ENCODE data around the gene NCS1.

NCS1 gene

GRCh38 chr9:130147910-130148309 is 24.3 kb upstream of the NCS1 start:
- DNase-seq (ENCODE audit: low spot score): no peak

DNA sequence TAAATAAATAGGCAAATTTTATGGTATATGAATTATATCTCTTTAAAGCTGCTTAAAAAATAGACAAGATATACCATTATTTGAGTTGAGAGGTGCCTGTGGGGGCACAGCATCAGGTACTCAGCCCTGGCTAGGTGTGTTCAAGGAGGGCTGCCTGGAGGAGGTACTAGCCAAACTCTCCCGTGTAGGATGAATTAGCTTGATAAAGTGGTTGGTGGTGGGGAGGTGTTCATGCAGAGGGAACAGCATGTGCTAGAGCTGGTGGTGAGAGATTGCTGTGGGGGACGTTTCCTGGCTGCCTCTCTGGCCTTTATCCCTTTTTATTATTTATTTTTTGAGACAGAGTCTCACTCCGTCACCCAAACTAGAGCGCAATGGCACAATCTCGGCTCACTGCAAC is 23.2 kb upstream of the NCS1 start:
- no peak for DNase-seq (ENCODE audit: low spot score)

GRCh38 chr9:130149654-130150286 is 22.4 kb upstream of the NCS1 start:
- no peak for DNase-seq (ENCODE audit: low spot score)

- DNase-seq (ENCODE audit: low spot score): peak; percentile 51
Observed at GRCh38 chr9:130150779-130151382, 21.3 kb upstream of the NCS1 start.

DNA sequence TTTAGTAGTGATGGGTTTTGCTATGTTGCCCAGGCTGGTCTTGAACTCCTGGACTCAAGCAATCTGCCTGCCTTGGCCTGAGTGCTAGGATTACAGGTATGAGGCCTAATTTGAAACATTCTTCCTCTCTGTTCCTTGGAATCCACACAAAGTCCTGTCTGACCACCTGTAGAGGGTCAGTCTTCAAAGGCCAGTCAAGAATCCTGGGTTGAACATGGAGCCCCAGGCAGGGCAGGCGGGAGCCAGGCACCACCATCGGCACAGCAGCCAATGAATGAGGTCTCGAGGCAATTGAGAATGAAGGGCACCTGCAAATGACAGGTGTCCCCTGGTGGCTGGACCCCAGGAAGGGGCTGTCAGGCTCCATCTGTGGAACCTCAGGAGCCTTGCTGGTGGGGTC is 17.4 kb upstream of the NCS1 start:
- no peak for DNase-seq (ENCODE audit: low spot score)

DNA sequence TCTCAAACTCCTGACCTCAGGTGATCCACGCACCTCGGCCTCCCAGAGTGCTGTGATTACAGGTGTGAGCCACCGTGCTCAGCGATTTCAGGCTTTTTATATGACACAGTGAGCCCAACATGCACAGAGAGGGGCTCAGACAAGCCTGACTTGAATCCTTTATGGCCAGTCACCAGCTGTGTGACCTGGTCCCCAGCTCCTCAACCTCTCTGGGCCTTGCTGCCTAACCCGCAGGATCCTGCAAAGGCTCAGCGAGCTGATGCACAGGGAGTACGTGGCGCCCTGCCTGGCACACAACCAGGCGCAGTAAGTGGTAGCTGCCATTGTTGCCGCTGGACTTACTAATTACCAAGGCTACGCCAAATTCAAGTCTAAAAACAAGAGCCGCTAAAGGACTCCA is 16.6 kb upstream of the NCS1 start:
- DNase-seq (ENCODE audit: low spot score): no peak

DNA sequence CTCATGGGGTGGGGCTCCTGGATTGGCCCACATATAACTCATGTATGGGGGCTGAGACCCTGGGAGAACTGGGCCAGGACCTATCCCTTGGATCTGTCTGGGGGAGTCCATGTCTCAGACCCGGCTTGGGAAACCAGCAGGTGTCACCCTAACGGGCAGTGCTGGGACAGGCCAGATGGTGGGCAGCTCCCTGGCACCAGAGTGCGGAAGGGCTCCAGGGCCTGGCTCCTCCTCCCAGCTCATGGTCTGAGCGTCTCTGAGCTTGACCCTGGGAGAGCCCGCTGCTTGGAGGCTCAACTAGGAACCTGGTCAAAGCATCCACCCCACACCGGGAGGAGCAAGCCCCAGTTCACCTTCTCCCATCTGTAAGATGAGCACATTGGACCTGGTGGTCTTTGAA is 15.5 kb upstream of the NCS1 start:
- no peak for DNase-seq (ENCODE audit: low spot score)

DNA sequence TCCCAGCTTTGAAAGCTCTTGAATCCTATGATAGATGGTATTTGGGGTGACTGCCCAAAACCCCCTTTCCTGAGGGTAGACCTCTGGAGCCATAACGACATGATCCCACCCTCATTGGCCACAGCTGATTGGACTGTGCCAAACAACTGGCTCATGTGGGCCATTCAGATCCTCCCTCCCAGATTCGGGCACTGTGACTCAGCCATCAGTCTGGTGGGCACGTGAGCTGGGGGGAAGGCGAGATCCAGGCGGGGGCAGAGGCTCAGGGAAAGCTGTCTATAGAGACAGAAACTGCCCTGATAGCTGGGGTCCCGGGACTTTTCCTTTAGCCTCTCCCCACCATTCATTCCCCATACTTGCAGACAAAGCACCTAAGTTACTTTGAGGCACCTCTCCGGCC is 15.1 kb upstream of the NCS1 start:
- DNase-seq (ENCODE audit: low spot score): no peak

GRCh38 chr9:130158001-130158400 is 14.2 kb upstream of the NCS1 start:
- DNase-seq (ENCODE audit: low spot score): no peak

DNA sequence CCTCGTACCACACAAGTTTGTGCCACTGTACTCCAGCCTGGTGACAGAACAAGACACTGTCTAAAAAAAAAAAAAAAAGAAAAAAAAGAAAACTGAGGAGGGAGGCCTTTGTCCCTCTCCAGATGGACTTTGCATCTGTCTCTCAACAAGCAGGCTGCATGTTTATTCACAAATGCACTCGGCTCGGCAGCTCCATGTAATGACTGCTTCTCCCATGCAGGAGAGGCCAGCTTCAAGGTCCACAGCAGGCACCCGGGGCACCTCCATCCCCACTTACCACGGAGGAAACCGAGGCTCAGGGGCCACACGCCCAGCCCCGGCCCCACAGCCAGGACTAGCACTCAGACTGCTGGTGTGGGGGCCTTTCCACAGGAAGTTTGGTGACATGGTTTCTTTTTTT is 13.1 kb upstream of the NCS1 start:
- no peak for DNase-seq (ENCODE audit: low spot score)

- DNase-seq (ENCODE audit: low spot score): no peak
Observed at GRCh38 chr9:130159915-130160670, 12.1 kb upstream of the NCS1 start.

DNA sequence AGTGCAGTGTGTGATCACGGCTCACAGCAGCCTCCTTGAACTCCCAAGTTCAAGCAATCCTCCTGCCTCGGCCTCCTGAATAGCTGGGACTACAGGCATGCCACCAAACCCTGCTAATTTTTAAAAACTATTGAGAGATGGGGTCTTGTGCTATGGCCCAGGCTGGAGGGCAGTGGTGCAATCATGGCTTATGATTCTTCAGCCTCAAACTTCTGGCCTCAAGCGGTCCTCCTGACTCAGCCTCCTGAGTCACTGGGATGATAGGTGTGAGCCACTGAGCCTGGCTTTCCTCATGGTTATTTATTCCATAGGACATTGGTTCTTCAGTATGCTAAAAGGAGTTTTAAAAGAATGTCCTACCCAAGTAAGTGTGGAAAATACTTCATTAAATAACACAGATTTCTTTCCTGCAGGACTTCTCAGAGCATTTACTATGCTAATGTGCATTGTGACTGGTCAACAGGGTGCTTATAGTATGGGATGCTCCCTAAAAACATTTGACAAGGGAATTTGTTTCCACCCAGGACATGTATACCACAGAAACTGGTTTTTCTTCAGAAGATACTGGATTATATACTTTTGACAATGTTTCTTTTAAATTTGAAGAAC is 11.2 kb upstream of the NCS1 start:
- DNase-seq (ENCODE audit: low spot score): no peak

DNA sequence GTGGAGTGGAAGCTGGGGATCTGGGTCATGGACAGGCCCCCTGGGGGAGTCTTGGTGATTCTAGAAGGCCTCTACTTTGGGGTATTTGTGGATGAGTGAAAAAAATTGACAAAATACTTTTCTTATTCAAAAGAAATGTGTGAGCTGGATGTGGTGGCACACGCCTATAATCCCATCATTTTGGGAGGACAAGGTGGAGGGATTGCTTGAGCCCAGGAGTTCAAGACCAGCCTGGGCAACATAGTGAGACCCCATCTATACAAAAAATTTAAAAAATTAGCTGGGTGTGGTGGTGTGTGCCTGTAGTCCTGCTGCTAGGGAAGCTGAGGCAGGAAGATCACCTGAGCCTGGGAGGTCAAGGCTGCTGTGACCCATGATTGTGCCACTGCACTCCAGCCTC is 6.6 kb upstream of the NCS1 start:
- no peak for DNase-seq (ENCODE audit: low spot score)

GRCh38 chr9:130166399-130166798 is 5.8 kb upstream of the NCS1 start:
- DNase-seq (ENCODE audit: low spot score): no peak

- DNase-seq (ENCODE audit: low spot score): no peak
Observed at GRCh38 chr9:130167927-130168326, 4.3 kb upstream of the NCS1 start.

DNA sequence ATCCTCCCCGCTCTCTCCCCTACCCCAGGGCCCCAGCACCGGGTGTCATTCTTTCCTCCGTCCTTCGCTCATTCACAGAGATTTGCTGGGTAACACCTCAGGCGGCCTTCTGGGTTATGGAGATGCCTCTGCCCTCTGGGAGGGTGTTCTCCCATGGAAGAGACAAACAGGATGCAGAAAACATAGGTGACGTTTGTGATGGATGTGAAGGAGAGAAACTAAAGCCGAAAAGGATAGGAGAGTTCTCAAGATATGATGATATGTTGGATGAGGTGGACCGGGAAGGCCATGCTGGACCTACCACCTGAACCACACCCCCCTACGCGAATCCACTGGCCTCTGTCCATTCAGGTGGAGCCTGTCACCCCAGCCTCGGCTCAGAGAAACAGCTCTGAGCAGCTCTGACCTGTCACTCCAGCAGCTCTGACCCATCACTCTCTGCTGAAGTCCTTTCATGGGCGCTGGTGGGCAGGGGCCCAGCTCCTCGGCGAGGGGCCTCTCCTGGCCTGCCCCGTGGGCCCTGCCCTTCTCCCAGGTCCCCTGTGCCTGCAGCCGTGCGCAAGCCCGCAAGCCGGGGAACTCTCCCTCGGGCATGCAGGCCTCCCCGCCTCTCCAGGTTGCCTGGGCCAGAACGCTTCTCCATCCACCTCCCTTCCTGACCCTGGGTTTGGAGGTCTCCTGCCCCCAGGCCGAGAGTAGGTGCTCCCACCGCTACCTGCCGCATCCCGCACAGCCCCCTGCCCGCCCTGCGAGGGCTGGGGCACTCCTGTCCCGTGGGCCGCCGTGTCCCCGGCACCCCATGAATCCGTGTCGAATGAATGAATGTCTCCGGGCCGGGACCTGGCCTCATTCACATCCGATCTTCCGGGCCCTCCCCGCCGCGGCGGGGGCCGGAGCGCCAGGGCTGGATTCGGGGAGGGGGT is 717 bp upstream of the NCS1 start:
- no peak for DNase-seq (ENCODE audit: low spot score)

- no peak for DNase-seq (ENCODE audit: low spot score)
Observed at GRCh38 chr9:130172858-130173665, 858 bp downstream of the NCS1 start.

GRCh38 chr9:130173666-130173983 is 1.4 kb downstream of the NCS1 start:
- no peak for DNase-seq (ENCODE audit: low spot score)

DNA sequence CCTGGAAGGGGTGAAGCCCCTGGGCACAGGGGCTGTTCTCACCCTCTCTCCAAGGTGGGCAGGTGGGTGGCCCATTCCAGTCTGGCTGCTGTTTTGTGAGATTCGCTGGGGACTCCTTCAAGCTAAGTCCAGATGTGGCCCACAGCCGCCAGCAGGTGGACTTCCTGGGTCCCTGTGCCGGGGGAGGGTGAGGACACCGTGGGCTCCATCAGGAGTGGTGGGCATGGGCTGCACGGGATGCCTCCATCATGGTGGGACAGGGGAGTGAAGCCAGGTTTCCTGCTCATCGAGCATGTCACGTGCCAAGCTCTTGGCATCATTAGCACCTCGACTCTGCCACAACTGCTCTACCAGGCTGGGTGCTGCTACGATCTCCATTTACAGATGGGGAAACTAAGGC is 1.8 kb downstream of the NCS1 start:
- no peak for DNase-seq (ENCODE audit: low spot score)

- DNase-seq (ENCODE audit: low spot score): no peak
Observed at GRCh38 chr9:130174920-130175321, 2.7 kb downstream of the NCS1 start.

DNA sequence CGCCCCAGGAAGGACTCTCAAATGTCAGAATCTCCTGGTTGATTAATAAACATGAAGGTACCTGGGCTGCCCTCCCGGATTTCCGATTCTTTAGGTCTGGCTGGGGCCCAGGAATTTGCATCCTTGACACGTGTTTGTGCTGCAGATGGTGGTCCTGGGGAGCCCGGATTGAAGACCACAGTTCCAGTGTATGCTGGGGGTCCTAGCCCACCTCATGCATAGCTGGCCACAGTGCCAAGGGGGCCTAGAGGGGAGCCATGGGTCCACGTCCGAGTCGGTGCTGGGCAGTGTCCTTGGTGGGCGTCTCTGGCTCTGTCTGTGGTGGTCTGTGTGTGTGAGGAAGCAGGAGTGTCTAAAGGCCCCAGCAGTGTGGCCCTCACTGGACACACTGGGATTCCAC is 3.2 kb downstream of the NCS1 start:
- DNase-seq (ENCODE audit: low spot score): no peak
